Activated CD4-positive, CD25-positive, alpha-beta regulatory T cell treated with anti-CD3 and anti-CD28 coated beads, Interleukin-2, amount 50 U/mL, for 72 hours (primary cell): ENCODE data around the gene MECP2.

Source experiments
- DNase-seq: peaks from one replicate; pipeline ENCODE4 v3.0.0; 2021

MECP2 gene

GRCh38 chrX:154059231-154059630 is 38.3 kb downstream of the MECP2 start:
- DNase-seq, result no peak

DNA sequence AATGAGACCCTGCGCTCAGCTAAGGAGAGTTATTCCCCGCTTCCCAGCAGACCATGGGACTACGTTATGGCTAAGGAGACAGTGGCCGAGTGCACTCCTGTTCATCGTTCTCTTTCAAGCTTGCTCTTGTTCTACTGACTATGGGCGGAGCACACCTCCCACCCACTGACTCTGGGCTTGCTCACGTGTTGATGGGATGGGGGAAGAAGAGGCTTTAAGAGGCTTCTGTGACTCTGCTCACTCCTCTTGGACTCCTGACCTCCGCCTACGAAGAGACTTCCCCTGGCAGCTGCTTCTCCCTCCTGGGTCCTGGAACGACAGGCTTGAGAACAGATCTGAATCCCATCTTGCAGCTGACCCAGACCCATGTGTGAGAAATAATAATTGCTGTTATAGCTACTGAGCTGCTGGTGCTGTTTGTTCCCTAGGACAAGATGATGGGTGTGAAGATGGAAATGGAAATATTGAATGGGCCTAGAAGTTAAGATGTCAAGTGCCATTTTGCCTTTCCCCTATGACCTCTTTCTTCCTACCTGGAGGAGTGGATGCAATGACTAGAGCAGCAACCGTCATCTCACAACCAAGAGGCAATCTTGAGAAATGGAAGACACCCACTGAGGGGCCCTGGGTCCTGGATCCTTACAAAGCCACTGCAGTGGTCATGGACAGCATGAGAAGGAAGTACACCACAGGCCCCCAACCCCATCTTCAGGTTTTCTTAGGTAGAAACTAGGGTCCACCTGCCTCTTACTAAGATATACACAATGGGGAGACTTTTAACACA is 39.1 kb downstream of the MECP2 start:
- no peak for DNase-seq

GRCh38 chrX:154057791-154058190 is 39.7 kb downstream of the MECP2 start:
- no peak for DNase-seq

DNA sequence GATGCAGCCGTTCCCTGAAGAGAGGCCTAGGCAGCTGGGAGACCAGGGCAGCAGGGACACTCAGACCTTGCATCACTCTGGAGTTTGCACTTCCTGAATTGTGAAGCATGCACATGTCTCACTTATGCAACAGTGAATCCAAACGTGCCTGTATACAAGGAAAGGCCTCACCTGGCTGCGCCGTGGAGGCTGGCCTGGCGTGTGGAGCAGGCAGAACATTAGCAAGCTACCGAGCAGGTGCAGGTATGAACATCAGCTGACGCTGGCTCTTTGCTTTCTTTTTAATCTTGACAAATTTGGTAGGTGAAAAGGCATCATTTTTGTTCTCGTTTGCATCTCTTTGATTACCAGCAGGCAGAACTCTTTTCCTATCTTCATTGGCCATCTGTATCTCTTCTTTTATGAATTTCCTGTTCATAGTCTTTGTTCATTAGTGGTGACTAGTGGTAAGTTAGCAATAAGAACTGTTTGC is 40.7 kb downstream of the MECP2 start:
- no peak for DNase-seq

DNA sequence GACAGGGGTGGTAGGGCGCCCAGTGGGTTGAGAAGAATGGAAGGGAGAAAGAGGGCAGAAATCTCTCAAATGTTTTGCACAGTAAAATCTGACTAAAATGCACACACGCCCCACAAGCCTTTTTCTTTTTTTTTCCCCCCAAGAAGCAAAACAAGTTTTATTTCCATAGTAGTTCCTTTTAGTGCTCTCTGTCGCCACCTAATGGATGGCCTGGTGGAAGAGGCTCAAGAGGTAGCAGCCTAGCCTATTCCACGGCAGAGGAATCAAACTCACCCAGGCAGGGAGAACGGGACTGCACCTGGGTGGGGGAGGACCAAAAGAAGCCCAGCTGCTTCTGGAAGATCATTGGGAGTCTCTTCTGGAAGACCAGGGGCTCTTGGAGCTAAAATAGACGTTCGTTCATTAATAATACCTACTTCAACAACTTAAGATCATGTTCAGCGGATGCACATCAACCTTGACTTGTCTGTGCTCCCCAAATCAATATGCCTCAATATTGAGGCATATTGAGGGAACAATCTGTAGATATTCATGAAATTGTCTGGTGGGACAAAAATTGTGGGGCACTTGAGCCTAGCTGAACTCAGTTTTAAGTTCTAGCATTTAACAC is 46.2 kb downstream of the MECP2 start:
- DNase-seq, result peak; percentile 69

GRCh38 chrX:154050113-154050495 is 47.4 kb downstream of the MECP2 start:
- DNase-seq, result no peak

GRCh38 chrX:154049209-154050112 is 48.1 kb downstream of the MECP2 start:
- no peak for DNase-seq

- no peak for DNase-seq
Measured at GRCh38 chrX:154048398-154048797, 49.1 kb downstream of the MECP2 start.

DNA sequence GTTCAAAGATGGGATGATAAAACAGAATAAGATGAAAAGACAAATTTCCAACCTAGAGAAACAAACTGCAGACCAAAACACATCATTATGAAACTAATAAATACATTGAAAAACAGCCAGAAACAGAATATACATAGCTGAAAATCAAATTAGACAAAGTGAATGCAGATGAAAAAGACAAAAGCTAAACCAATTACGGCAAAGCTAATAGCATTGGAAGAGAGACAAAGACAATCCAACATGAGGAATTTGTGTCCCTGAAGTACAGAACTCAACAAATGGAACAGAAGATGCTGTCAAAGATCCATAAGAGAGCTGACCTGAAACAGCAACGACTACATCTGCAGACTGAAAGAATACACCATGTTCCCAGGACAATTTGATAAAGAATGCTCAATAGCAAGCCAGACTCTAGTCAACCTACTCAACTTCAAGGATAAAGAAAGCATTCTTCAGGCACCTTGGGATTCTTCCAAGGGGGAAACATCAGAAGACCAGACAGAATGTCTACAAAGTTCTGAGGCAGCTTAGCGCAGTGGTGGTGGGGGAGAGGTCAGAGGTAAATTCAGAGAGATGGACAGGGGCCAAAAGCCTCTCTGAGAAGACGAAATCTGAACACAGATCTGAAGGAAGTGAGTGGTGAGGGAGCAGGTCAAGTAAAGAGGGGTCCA is 50.4 kb downstream of the MECP2 start:
- no peak for DNase-seq

GRCh38 chrX:154046031-154046781 is 51.3 kb downstream of the MECP2 start:
- no peak for DNase-seq

GRCh38 chrX:154044091-154044490 is 53.4 kb downstream of the MECP2 start:
- no peak for DNase-seq

DNA sequence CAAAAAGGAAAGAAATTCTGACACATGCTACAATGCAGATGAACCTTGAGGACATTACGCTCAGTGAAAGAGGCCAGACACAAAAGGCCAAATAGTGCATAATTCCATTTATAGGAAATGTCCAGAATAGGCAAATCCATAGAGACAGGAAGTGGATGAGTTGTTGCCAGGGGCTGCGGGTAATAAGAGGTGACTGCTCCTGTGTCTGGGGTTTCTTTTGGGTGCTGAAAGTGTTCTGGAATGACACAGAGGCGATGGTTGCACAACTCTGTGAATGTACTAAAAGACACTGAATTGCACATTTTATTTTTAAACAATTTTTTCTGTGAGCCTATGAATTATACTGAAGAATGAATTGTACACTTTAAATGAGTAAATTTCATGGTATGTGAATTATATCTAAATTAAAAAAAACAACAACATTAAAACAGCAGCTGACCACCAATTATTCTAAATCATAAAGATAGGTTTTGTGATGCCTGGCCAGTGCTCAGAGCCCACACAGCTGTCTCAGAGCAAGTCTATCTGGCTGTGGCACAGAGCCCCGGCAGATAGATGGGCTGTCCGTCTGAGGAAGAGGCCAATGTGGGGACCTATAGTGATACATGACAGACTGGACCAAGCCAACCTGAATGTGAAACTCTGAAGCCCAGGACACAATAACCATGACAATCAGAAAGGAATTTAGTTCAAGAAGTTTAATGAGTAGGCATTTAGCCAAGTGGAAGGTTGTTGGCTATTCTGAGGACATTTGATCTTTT is 54.3 kb downstream of the MECP2 start:
- DNase-seq, result no peak

- no peak for DNase-seq
Measured at GRCh38 chrX:154040863-154041262, 56.7 kb downstream of the MECP2 start.

- no peak for DNase-seq
Measured at GRCh38 chrX:154040307-154040756, 57.2 kb downstream of the MECP2 start.

DNA sequence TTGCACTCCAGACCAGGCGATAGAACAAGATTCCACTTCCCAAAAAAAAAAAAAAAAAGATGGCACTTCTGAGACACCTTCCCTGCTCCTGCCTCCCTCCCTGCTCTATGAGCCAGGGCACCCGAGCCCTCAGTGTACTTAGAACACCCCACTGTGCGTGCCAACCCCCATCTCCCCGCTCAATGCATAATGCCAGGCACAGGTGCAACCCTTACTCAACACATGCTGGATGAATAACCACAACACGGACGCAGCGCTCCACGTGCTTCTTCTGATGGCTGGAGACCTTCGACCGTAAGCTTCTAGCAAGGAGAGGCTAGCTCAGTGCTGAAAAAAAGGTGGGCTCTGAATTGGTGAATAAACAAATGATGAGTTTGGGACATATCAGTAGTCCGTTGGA is 57.9 kb downstream of the MECP2 start:
- DNase-seq, result no peak

- DNase-seq, result no peak
Measured at GRCh38 chrX:154038656-154039055, 58.9 kb downstream of the MECP2 start.

GRCh38 chrX:154037754-154038153 is 59.8 kb downstream of the MECP2 start:
- DNase-seq, result no peak

DNA sequence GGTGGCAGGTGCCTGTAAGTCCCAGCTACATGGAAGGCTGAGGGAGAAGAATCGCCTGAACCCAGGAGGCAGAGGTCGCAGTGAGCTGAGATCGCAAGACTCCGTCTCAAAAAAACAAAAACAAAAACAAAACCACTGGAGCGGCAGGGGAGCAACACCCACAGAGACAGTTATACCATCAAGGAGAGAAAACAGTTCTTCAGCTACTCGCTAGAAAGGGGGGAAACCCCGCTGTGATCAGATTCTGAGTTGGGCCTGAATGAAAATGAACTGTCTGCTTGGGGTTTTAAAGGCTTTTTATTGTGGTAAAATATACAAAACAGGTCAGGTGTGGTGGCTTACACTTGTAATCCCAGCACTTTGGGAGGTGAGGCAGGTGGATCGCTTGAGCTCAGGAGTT is 61.0 kb downstream of the MECP2 start:
- DNase-seq, result no peak

GRCh38 chrX:154033848-154034247 is 63.7 kb downstream of the MECP2 start:
- no peak for DNase-seq

- DNase-seq, result no peak
Measured at GRCh38 chrX:154032653-154033052, 64.9 kb downstream of the MECP2 start.

DNA sequence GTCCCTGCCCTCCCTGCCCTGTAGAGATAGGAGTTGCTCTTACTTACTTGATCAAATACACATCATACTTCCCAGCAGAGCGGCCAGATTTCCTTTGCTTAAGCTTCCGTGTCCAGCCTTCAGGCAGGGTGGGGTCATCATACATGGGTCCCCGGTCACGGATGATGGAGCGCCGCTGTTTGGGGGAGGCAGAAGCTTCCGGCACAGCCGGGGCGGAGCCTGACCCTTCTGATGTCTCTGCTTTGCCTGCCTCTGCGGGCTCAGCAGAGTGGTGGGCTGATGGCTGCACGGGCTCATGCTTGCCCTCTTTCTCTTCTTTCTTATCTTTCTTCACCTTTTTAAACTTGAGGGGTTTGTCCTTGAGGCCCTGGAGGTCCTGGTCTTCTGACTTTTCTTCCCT is 65.4 kb downstream of the MECP2 start:
- no peak for DNase-seq
